Kidney (tissue), 14 donors: ENCODE data around the gene C3orf20. TPM values are rescaled to one million over a fixed set of nuclear protein-coding genes. Genes with fewer than 3 reads are reported as not detected.

Experiments used
- DNase-seq, 5 donors: peaks; one replicate each; pipeline ENCODE4 v3.0.0-alpha.2; 2013 to 2020
- FAIRE-seq: peaks from 2 replicates; lab custom pipeline; 2012; peaks lifted over from hg19 to GRCh38; lab: Jason Lieb, UNC
- H3K27ac ChIP-seq, 2 donors: one replicate each; pipeline ENCODE4 v1.7.0; 2013; ENCODE audit warnings: low read depth in 2 of 2, low read length in 2 of 2, inconsistent platforms in 1 of 2
- H3K27me3 ChIP-seq: one replicate; pipeline ENCODE4 v1.7.1; 2013; ENCODE audit warnings: low read length, inconsistent platforms; ENCODE audit not compliant: control insufficient read depth, insufficient read depth
- H3K36me3 ChIP-seq, 3 donors: one replicate each; pipeline versions ENCODE4 v1.7.0 to v1.7.1; 2013; ENCODE audit warnings: low read length in 3 of 3, control low read depth in 1 of 3, inconsistent platforms in 1 of 3; ENCODE audit not compliant: insufficient read depth in 3 of 3, control insufficient read depth in 2 of 3
- H3K4me1 ChIP-seq, 3 donors: one replicate each; pipeline versions ENCODE4 v1.7.0 to v1.7.1; 2013; ENCODE audit warnings: low read length in 3 of 3, inconsistent platforms in 1 of 3, low read depth in 1 of 3; ENCODE audit not compliant: control insufficient read depth in 2 of 3, insufficient read depth in 2 of 3
- H3K4me3 ChIP-seq, 3 donors: one replicate each; pipeline versions ENCODE4 v1.7.0 to v1.8.1; 2013; ENCODE audit warnings: low read length in 3 of 3, control low read depth in 1 of 3, inconsistent platforms in 1 of 3
- H3K9ac ChIP-seq, 3 donors: one replicate each; pipeline versions ENCODE4 v1.7.0 to v1.7.1; 2013; ENCODE audit warnings: low read length in 3 of 3, control low read depth in 1 of 3, inconsistent platforms in 1 of 3
- H3K9me3 ChIP-seq, 3 donors: one replicate each; pipeline versions ENCODE4 v1.7.0 to v1.7.1; 2013; ENCODE audit warnings: low read length in 3 of 3, control low read depth in 1 of 3, inconsistent platforms in 1 of 3; ENCODE audit not compliant: control insufficient read depth in 2 of 3, insufficient read depth in 1 of 3
- CTCF ChIP-seq: IDR thresholded peaks from 3 replicates; pipeline ENCODE4 v1.5.1; 2012; ENCODE audit warnings: mild to moderate bottlenecking, moderate library complexity, borderline replicate concordance; ENCODE audit not compliant: insufficient read depth; ENCODE audit errors: extremely low read depth
- intact Hi-C: fragments of 100-400 bp; cut with DNase I; formaldehyde crosslinking; loops from one replicate; pipeline ENCODE4 v1.11.1; 2022
- polyA plus RNA-seq: library from polyadenylated mRNA; stranded (reverse); fragments of 350-450 nt; fragmentation: Illumina TruSeq; extraction: RNeasy Lipid Tissue Mini Kit (QIAGEN cat#74804); gene quantifications from one replicate; pipeline ENCODE4 v1.2.3, GENCODE V29; 2014; ENCODE audit warnings: low read depth, low replicate concordance; ENCODE audit not compliant: insufficient read depth
- total RNA-seq: library from RNA; stranded (reverse); fragmentation: NEBNext Ultra II Directional; extraction: Animal tissue kit (Norgen Biotek cat#: 25700); gene quantifications from one replicate; pipeline ENCODE4 v1.2.1, GENCODE V29; 2021
- donor health status: control.
- donor health status: control.
- donor health status: control.
- donor health status: control.
- donor health status: control.
- donor health status: DM: yes; HTN: yes; CAD: no.
- donor health status: Normal renal cell carcinoma (clear cell type).

Gene C3orf20
- total and polyA plus RNA-seq, 2 donors from 2014 or later = 0.16 TPM; not detected in 1

- H3K4me1 ChIP-seq = peaks cover 0 to 6% (median 3%) of the 10 kb centered on the region in 3 donors
- no peaks in the 10 kb centered on the region for H3K36me3 ChIP-seq
- intact Hi-C loops = no loop called here
- DNase-seq (no peak), FAIRE-seq (no peak)
- H3K27ac ChIP-seq = no peak overlapping the region
- H3K4me3 ChIP-seq = no peak overlapping the region
- no peak overlapping the region for H3K9ac ChIP-seq
- TF ChIP-seq CTCF = no peak
- no peaks in the 10 kb centered on the region for H3K9me3 ChIP-seq
- H3K27me3 ChIP-seq = no peaks in the 10 kb centered on the region
Measured at GRCh38 chr3:14721126-14721864, 46.4 kb downstream of the C3orf20 start.

GRCh38 chr3:14725013-14725412 lies 50.1 kb downstream of the C3orf20 start:
- H3K9me3 ChIP-seq = no peaks in the 10 kb centered on the region
- FAIRE-seq (no peak), DNase-seq (peak in 2 of 5 donors; percentile 32 to 41)
- intact Hi-C loops = no loop called here
- H3K4me1 ChIP-seq = peaks cover 0 to 8% (median 0%) of the 10 kb centered on the region in 3 donors
- no peak overlapping the region for H3K27ac ChIP-seq
- H3K27me3 ChIP-seq = no peaks in the 10 kb centered on the region
- TF ChIP-seq CTCF = no peak
- H3K4me3 ChIP-seq = no peak overlapping the region
- H3K9ac ChIP-seq = no peak overlapping the region
- no peaks in the 10 kb centered on the region for H3K36me3 ChIP-seq

- peaks cover 0 to 8% (median 0%) of the 10 kb centered on the region in 3 donors for H3K4me1 ChIP-seq
- H3K36me3 ChIP-seq = no peaks in the 10 kb centered on the region
- H3K9ac ChIP-seq = no peak overlapping the region
- no peak overlapping the region for H3K4me3 ChIP-seq
- intact Hi-C loops = no loop called here
- FAIRE-seq (no peak), DNase-seq (peak; percentile 79 to 94 (median 82))
- H3K9me3 ChIP-seq = no peaks in the 10 kb centered on the region
- no peaks in the 10 kb centered on the region for H3K27me3 ChIP-seq
- no peak for TF ChIP-seq CTCF
- H3K27ac ChIP-seq = no peak overlapping the region
Measured at GRCh38 chr3:14725564-14726440, 50.9 kb downstream of the C3orf20 start.
